Ishikawa (cell line): ENCODE data around the gene ANAPC5.

Source experiments
- CEBPB ChIP-seq: IDR thresholded peaks from 2 replicates; pipeline ENCODE4 v1.6.1; 2012
- CREB1 ChIP-seq: IDR thresholded peaks from 2 replicates; pipeline ENCODE4 v1.6.1; 2012; ENCODE audit warnings: low read depth
- EGR1 ChIP-seq: IDR thresholded peaks from 2 replicates; pipeline ENCODE4 v1.6.1; 2012
- EP300 ChIP-seq: IDR thresholded peaks from 2 replicates; pipeline ENCODE4 v1.6.1; 2012; ENCODE audit warnings: borderline replicate concordance
- NFIC ChIP-seq: IDR thresholded peaks from 2 replicates; pipeline ENCODE4 v1.6.1; 2012
- RAD21 ChIP-seq: IDR thresholded peaks from 2 replicates; pipeline ENCODE4 v1.6.1; 2012; ENCODE audit warnings: low read depth
- REST ChIP-seq: IDR thresholded peaks from 2 replicates; pipeline ENCODE4 v1.6.1; 2012; ENCODE audit warnings: low read depth, mild to moderate bottlenecking
- TAF1 ChIP-seq: IDR thresholded peaks from 2 replicates; pipeline ENCODE4 v1.6.1; 2012; ENCODE audit warnings: low read depth, mild to moderate bottlenecking
- YY1 ChIP-seq: IDR thresholded peaks from 2 replicates; pipeline ENCODE4 v1.6.1; 2012; ENCODE audit warnings: low read depth
- TF ChIP-seq, protein P1 (sequence below): IDR thresholded peaks from 2 replicates; pipeline ENCODE4 v1.6.1; 2012

DNA sequence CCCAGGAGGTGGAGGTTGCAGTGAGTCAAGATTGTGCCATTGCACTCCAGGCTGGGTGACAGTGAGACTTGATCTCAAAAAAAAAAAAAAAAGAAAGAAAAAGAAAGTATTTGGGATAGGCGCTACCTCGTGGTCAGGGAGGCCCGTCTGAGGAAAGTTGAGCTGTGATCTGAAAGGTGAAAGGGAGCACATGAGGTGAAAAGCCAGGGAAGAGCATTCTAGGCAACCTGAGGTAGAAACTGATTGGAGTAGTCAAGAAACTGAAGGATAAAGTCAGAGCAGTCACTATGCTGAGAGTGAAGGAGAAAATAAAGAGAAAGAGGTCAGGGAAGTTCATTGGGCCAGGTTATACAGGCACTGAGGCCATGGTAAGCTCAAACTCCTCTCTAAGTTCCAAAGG lies 7.7 kb downstream of the ANAPC5 start:
- TF ChIP-seq REST (no peak), YY1 (no peak), TAF1 (no peak), CEBPB (no peak), EP300 (no peak), EGR1 (no peak), CREB1 (no peak), RAD21 (no peak), NFIC (no peak)
- TF ChIP-seq, protein P1, sequence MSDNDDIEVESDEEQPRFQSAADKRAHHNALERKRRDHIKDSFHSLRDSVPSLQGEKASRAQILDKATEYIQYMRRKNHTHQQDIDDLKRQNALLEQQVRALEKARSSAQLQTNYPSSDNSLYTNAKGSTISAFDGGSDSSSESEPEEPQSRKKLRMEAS: no peak
